ENCODE results near the gene KIRREL3.

GRCh38 chr11:126861796-126862459 lies 138.6 kb downstream of the KIRREL3 start:
- TF ChIP-seq YY1 (IDR thresholded peaks at IDR 0.05; ENCODE audit: insufficient read depth, insufficient read length) (no peak), ZNF274 (IDR thresholded peaks at IDR 0.05; ENCODE audit: low read depth, low read length) (no peak)

Data from NT2/D1 (cell line).